Kidney (tissue), 14 donors: Measurements from ENCODE around the gene PADI2. TPM values are rescaled to one million over a fixed set of nuclear protein-coding genes. Genes with fewer than 3 reads are reported as not detected.

Experiments
- DNase-seq, 5 donors: peaks; one replicate each; pipeline ENCODE4 v3.0.0-alpha.2; 2013 to 2020
- FAIRE-seq: peaks from 2 replicates; lab custom pipeline; 2012; peaks lifted over from hg19 to GRCh38; lab: Jason Lieb, UNC
- H3K27ac ChIP-seq, 2 donors: one replicate each; pipeline ENCODE4 v1.7.0; 2013; ENCODE audit warnings: low read depth in 2 of 2, low read length in 2 of 2, inconsistent platforms in 1 of 2
- H3K27me3 ChIP-seq: one replicate; pipeline ENCODE4 v1.7.1; 2013; ENCODE audit warnings: low read length, inconsistent platforms; ENCODE audit not compliant: control insufficient read depth, insufficient read depth
- H3K36me3 ChIP-seq, 3 donors: one replicate each; pipeline versions ENCODE4 v1.7.0 to v1.7.1; 2013; ENCODE audit warnings: low read length in 3 of 3, control low read depth in 1 of 3, inconsistent platforms in 1 of 3; ENCODE audit not compliant: insufficient read depth in 3 of 3, control insufficient read depth in 2 of 3
- H3K4me1 ChIP-seq, 3 donors: one replicate each; pipeline versions ENCODE4 v1.7.0 to v1.7.1; 2013; ENCODE audit warnings: low read length in 3 of 3, inconsistent platforms in 1 of 3, low read depth in 1 of 3; ENCODE audit not compliant: control insufficient read depth in 2 of 3, insufficient read depth in 2 of 3
- H3K4me3 ChIP-seq, 3 donors: one replicate each; pipeline versions ENCODE4 v1.7.0 to v1.8.1; 2013; ENCODE audit warnings: low read length in 3 of 3, control low read depth in 1 of 3, inconsistent platforms in 1 of 3
- H3K9ac ChIP-seq, 3 donors: one replicate each; pipeline versions ENCODE4 v1.7.0 to v1.7.1; 2013; ENCODE audit warnings: low read length in 3 of 3, control low read depth in 1 of 3, inconsistent platforms in 1 of 3
- H3K9me3 ChIP-seq, 3 donors: one replicate each; pipeline versions ENCODE4 v1.7.0 to v1.7.1; 2013; ENCODE audit warnings: low read length in 3 of 3, control low read depth in 1 of 3, inconsistent platforms in 1 of 3; ENCODE audit not compliant: control insufficient read depth in 2 of 3, insufficient read depth in 1 of 3
- intact Hi-C: fragments of 100-400 bp; cut with DNase I; formaldehyde crosslinking; loops from one replicate; pipeline ENCODE4 v1.11.1; 2022
- polyA plus RNA-seq: library from polyadenylated mRNA; stranded (reverse); fragments of 350-450 nt; fragmentation: Illumina TruSeq; extraction: RNeasy Lipid Tissue Mini Kit (QIAGEN cat#74804); gene quantifications from one replicate; pipeline ENCODE4 v1.2.3, GENCODE V29; 2014; ENCODE audit warnings: low read depth, low replicate concordance; ENCODE audit not compliant: insufficient read depth
- total RNA-seq: library from RNA; stranded (reverse); fragmentation: NEBNext Ultra II Directional; extraction: Animal tissue kit (Norgen Biotek cat#: 25700); gene quantifications from one replicate; pipeline ENCODE4 v1.2.1, GENCODE V29; 2021
- TF ChIP-seq, protein P1 (sequence below): IDR thresholded peaks from 3 replicates; pipeline ENCODE4 v1.5.1; 2012; ENCODE audit warnings: mild to moderate bottlenecking, moderate library complexity, borderline replicate concordance; ENCODE audit not compliant: insufficient read depth; ENCODE audit errors: extremely low read depth
- donor health status: control.
- donor health status: control.
- donor health status: control.
- donor health status: control.
- donor health status: control.
- donor health status: DM: yes; HTN: yes; CAD: no.
- donor health status: Normal renal cell carcinoma (clear cell type).

PADI2 gene
- total and polyA plus RNA-seq, 2 donors from 2014 or later = 6.0 to 11.7 TPM

DNA sequence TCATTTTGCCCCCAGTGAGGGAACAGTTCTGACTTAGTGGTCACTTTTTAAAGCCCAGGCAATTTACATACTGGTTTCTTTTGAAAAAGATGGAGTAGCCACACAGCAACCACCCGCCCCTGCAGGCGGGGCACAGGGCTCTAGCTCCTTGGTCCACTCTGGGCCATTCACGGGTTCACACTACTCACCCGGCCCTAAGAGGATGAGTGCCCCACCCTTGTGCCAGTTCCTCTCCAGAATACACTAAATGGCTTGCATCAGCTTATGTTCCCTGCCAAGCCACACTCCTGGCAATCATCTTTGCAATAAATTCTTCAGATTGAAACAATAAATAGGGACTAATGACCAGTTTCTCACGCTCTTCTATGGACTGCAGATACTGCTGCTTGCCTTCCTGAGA, 91.8 kb downstream of the PADI2 start:
- H3K36me3 ChIP-seq = peaks cover 6 to 58% (median 49%) of the 10 kb centered on the region in 3 donors
- no peaks in the 10 kb centered on the region for H3K9me3 ChIP-seq
- DNase-seq (no peak), FAIRE-seq (no peak)
- peak overlapping the region; percentile 25 to 61 for H3K27ac ChIP-seq
- no peaks in the 10 kb centered on the region for H3K27me3 ChIP-seq
- H3K4me1 ChIP-seq = peaks cover 0 to 2% (median 0%) of the 10 kb centered on the region in 3 donors
- intact Hi-C loops = no loop called here
- H3K4me3 ChIP-seq = no peak overlapping the region
- H3K9ac ChIP-seq = no peak overlapping the region
- TF ChIP-seq, protein P1, sequence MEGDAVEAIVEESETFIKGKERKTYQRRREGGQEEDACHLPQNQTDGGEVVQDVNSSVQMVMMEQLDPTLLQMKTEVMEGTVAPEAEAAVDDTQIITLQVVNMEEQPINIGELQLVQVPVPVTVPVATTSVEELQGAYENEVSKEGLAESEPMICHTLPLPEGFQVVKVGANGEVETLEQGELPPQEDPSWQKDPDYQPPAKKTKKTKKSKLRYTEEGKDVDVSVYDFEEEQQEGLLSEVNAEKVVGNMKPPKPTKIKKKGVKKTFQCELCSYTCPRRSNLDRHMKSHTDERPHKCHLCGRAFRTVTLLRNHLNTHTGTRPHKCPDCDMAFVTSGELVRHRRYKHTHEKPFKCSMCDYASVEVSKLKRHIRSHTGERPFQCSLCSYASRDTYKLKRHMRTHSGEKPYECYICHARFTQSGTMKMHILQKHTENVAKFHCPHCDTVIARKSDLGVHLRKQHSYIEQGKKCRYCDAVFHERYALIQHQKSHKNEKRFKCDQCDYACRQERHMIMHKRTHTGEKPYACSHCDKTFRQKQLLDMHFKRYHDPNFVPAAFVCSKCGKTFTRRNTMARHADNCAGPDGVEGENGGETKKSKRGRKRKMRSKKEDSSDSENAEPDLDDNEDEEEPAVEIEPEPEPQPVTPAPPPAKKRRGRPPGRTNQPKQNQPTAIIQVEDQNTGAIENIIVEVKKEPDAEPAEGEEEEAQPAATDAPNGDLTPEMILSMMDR = no peak

DNA sequence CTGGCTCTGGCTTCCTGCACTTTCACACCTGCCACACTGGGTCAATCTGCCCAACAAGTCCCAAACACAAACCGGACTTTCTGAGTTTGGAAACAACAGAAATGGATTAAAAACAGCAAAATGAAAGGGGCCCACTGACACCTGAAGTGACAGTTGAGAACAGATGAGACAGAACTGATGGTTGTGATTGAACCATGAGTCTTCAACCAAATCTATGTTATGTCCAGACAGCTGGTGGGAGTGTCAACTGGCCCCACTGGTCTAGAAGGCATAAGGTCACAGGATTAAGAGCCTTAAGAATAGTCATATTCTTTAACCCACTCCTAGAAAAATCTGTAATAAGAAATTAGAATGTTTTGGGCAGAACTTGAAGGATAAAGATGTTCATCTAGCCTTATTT, 94.5 kb downstream of the PADI2 start:
- Histone ChIP-seq H3K27me3 (no peaks in the 10 kb centered on the region), H3K9ac (no peak overlapping the region), H3K9me3 (no peaks in the 10 kb centered on the region), H3K27ac (no peak overlapping the region), H3K4me1 (peaks cover 0 to 2% (median 0%) of the 10 kb centered on the region in 3 donors), H3K4me3 (no peak overlapping the region), H3K36me3 (peaks cover 10 to 77% (median 62%) of the 10 kb centered on the region in 3 donors)
- FAIRE-seq (no peak), DNase-seq (no peak)
- intact Hi-C loops = no loop called here
- TF ChIP-seq, protein P1 = no peak

DNA sequence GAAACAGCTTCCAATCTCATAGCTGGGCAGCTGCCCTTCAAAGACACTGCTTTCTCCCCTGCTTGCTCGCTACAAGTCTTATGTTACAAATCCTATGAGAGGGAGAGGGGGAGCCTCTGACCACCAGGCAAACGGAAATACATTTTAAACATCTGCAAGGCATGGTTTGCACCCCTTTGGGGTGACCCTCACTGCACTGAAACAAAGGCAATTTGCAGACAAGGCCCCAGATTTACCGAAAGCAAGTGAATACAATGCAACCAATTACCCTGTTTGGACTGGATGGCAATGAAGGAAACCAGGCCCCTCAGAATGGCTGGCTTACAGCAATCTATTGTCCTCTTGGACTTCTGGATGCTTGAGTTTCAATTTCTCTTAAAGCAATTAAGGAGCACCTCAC, 95.7 kb downstream of the PADI2 start:
- Histone ChIP-seq H3K4me3 (no peak overlapping the region), H3K4me1 (peaks cover 0 to 2% (median 0%) of the 10 kb centered on the region in 3 donors), H3K27me3 (no peaks in the 10 kb centered on the region), H3K9ac (no peak overlapping the region), H3K36me3 (peaks cover 10 to 85% (median 68%) of the 10 kb centered on the region in 3 donors), H3K9me3 (no peaks in the 10 kb centered on the region), H3K27ac (no peak overlapping the region)
- TF ChIP-seq, protein P1 = no peak
- FAIRE-seq (no peak), DNase-seq (peak in 2 of 5 donors; percentile 28 to 34)
- intact Hi-C loops = no loop called here

DNA sequence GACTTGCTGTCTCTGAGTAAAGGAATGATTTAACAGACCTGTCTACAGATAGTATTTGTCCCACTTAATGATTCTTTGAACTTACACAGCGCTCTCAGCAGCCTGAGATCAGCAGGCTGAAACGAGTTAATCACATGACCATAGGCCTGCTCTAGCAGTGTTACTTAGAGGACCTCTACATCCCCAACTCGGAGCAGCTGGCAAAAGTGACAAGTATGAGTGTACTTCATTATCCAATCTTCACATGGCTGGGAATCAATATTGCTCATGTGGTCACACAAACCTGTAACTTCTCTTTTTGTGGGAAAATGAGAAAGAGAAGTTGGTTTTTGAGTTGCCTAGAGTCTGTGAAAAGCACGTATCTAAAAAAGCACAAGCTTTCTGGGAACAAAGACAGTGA, 96.1 kb downstream of the PADI2 start:
- Histone ChIP-seq H3K9me3 (no peaks in the 10 kb centered on the region), H3K36me3 (peaks cover 10 to 86% (median 68%) of the 10 kb centered on the region in 3 donors), H3K27ac (no peak overlapping the region), H3K27me3 (no peaks in the 10 kb centered on the region), H3K4me3 (no peak overlapping the region), H3K4me1 (peaks cover 0 to 2% (median 0%) of the 10 kb centered on the region in 3 donors), H3K9ac (no peak overlapping the region)
- intact Hi-C loops = no loop called here
- TF ChIP-seq, protein P1 = no peak
- no peak for FAIRE-seq
- peak in 2 of 5 donors; percentile 16 to 44 for DNase-seq
